GM12891 (cell line): ENCODE data around the gene HS6ST2.

Source experiments
- POLR2A ChIP-seq: IDR thresholded peaks from 2 replicates; pipeline ENCODE4 v1.6.1; 2011; ENCODE audit warnings: low read depth, low read length, control low read depth
- POLR2AphosphoS5 ChIP-seq: IDR thresholded peaks from 2 replicates; pipeline ENCODE4 v1.6.1; 2011; ENCODE audit warnings: low read depth, low read length, control low read depth
- SPI1 ChIP-seq: IDR thresholded peaks from 2 replicates; pipeline ENCODE4 v1.6.1; 2011; ENCODE audit warnings: low read depth, low read length, control low read depth
- TAF1 ChIP-seq: IDR thresholded peaks from 2 replicates; pipeline ENCODE4 v1.6.1; 2011; ENCODE audit warnings: low read depth, low read length, control low read depth

DNA sequence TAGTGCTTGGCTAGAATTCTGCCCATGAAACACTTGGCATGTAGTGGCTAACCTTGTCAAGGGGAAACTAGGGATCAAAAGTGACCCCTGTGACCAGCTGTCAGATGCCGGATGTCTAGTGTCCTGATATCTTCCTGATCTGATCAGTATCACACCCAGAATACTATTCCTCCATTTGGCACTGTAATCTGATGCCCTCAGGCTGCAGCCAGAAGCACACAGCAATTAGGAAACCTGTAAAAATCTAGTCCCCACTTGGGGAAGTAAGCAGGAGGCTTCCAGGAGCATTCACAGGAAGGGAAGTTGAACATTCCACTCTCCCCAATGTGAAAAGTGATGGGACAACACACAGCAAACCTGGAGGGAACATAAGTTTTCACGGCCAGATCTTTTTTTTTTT is 125.1 kb downstream of the HS6ST2 start:
- TF ChIP-seq SPI1 = no peak
- TF ChIP-seq POLR2AphosphoS5 = no peak
- TF ChIP-seq TAF1 = no peak
- no peak for TF ChIP-seq POLR2A
